PFSK-1 (cell line): ENCODE data around the gene FBXO34.

Source experiments
- POLR2AphosphoS5 ChIP-seq: IDR thresholded peaks from 2 replicates; pipeline ENCODE4 v1.6.1; 2012; ENCODE audit warnings: low read depth, mild to moderate bottlenecking, control low read depth, low read length, moderate library complexity
- TF ChIP-seq, protein P1 (sequence below), 2 experiments: IDR thresholded peaks; 2 replicates each; pipeline versions ENCODE4 v1.6.1 to v1.8.0; 2011 to 2012; ENCODE audit warnings: low read depth in 2 of 2, low read length in 2 of 2, control low read depth in 1 of 2, inconsistent platforms in 1 of 2, mild to moderate bottlenecking in 1 of 2, moderate library complexity in 1 of 2; ENCODE audit not compliant: insufficient read depth in 1 of 2

DNA sequence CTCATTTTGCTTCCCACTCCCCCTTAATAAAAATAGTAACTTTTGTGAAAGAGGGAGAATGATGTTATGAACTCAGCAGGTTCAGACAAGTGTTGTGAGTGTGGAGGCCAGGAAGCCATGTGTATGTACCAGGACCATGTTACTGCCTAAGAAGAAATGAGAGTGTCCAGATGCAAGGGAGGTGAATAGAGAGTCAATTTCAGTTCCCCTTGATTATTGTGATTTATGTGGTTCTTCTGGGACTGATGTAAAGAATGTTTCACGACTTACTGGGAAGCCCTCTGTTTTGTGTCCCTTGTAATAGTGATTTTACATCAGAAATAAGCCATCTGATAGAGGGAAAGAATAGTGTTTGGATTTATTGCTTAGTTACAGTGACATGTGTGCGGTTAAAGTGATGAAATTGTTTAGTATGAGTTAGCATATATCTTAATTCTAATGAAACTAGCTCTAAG lies 32.5 kb downstream of the FBXO34 start:
- TF ChIP-seq, protein P1, sequence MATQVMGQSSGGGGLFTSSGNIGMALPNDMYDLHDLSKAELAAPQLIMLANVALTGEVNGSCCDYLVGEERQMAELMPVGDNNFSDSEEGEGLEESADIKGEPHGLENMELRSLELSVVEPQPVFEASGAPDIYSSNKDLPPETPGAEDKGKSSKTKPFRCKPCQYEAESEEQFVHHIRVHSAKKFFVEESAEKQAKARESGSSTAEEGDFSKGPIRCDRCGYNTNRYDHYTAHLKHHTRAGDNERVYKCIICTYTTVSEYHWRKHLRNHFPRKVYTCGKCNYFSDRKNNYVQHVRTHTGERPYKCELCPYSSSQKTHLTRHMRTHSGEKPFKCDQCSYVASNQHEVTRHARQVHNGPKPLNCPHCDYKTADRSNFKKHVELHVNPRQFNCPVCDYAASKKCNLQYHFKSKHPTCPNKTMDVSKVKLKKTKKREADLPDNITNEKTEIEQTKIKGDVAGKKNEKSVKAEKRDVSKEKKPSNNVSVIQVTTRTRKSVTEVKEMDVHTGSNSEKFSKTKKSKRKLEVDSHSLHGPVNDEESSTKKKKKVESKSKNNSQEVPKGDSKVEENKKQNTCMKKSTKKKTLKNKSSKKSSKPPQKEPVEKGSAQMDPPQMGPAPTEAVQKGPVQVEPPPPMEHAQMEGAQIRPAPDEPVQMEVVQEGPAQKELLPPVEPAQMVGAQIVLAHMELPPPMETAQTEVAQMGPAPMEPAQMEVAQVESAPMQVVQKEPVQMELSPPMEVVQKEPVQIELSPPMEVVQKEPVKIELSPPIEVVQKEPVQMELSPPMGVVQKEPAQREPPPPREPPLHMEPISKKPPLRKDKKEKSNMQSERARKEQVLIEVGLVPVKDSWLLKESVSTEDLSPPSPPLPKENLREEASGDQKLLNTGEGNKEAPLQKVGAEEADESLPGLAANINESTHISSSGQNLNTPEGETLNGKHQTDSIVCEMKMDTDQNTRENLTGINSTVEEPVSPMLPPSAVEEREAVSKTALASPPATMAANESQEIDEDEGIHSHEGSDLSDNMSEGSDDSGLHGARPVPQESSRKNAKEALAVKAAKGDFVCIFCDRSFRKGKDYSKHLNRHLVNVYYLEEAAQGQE (IDR thresholded peaks at IDR 0.05; ENCODE audit: insufficient read depth in 1 of 2, low read depth in 2 of 2, low read length in 2 of 2) = no peak
- TF ChIP-seq POLR2AphosphoS5 = no peak
